ENCODE data around the gene ZNF503.

Gene ZNF503

DNA sequence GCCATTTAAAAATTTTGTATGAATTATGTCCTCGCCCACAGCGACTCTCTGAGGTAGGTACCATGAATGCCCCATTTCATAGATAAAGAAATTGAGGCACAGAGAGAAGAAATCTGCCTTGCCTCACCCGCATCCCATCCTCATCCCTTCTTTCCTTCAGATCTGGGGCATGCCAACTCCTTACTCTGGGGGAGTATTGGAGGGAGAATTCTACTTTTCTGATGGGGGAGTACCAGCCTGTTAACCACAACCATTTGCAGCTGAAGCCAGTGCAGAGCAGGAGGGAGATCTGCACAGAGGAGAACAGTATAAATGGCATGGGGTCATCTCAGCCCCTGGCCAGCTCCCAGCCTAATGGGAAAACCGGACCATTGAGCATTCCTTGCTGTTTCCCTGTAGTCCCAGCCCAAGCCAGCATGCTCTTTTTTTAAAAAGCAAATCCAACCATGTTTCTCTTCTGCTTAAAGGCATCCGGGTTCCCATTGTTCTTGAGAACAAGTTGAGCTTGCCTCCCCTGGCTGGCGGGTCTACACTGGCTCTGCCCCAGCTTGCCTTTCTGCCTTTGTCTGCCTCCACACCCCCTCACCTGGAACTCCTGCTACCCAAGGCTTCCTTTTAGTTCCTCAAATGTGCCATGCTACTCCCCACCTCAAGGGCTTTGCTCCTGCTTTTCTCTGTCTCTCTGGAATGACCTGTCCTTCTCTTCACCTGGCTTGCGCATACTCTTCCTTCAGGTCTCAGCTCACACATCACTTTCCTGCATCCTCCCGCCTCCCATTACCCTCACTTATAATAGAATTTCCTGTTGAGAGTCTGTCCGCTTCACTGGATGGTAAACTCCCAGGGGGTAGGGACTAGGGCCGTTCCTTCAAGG, 8.8 kb upstream of the ZNF503 start:
- TF ChIP-seq, protein P1, sequence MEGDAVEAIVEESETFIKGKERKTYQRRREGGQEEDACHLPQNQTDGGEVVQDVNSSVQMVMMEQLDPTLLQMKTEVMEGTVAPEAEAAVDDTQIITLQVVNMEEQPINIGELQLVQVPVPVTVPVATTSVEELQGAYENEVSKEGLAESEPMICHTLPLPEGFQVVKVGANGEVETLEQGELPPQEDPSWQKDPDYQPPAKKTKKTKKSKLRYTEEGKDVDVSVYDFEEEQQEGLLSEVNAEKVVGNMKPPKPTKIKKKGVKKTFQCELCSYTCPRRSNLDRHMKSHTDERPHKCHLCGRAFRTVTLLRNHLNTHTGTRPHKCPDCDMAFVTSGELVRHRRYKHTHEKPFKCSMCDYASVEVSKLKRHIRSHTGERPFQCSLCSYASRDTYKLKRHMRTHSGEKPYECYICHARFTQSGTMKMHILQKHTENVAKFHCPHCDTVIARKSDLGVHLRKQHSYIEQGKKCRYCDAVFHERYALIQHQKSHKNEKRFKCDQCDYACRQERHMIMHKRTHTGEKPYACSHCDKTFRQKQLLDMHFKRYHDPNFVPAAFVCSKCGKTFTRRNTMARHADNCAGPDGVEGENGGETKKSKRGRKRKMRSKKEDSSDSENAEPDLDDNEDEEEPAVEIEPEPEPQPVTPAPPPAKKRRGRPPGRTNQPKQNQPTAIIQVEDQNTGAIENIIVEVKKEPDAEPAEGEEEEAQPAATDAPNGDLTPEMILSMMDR (IDR thresholded peaks at IDR 0.05; ENCODE audit: low read depth, low read length, missing control alignments), result no peak
- no peak overlapping the region for H3K4me3 ChIP-seq (ENCODE audit: low read depth, low read length)
- no peak for DNase-seq (ENCODE audit: low read depth)

DNA sequence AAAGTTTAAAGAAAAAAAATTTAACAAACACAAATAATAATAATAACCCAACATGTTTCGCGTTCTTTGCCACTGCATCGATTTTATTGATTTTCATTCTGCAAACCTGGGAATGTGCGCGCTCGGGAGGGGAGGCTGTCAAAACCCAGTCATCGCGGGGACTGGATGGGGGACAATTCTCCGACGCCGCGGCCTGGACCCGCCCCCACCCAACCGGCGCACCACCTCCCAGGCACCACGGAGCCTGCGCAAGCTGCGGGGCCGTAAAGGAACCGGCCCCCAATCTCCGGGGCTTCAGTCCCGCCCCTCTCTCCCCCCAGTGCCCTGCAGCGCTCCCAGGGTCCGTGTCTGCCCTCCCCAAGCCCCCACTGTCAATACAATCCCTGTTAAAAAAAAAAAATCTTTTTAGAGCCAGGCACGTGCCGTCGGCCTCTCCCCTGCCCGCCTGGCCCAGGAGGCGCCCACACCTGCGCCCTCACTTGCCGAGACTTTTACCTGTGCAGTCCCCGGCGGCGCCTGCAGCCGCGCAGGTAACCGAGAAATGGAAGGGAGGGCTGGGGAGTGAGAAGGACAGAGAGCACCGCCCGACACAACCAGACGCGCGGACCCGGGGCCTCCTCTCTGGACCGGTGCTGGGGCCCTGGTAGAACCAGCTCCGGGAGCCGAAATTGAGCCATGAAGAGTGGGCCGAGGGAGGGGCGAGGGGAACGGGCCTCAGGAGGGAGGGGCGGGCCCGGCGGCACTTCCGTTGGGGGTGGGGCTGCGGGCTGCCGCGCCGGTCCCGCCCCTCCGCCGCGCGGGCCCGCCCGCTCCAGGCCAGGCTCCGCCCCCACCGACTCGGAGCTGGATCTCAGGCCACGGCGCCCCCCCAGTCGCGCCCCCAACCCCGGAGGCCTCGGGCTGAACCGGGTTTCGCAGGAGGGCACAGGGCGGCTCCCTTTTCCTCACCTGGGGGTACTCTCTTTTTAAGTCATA, 7.6 kb upstream of the ZNF503 start:
- peak overlapping the region; percentile 36 for H3K4me3 ChIP-seq (ENCODE audit: low read depth, low read length)
- TF ChIP-seq, protein P1 (IDR thresholded peaks at IDR 0.05; ENCODE audit: low read depth, low read length, missing control alignments), result no peak
- no peak for DNase-seq (ENCODE audit: low read depth)

DNA sequence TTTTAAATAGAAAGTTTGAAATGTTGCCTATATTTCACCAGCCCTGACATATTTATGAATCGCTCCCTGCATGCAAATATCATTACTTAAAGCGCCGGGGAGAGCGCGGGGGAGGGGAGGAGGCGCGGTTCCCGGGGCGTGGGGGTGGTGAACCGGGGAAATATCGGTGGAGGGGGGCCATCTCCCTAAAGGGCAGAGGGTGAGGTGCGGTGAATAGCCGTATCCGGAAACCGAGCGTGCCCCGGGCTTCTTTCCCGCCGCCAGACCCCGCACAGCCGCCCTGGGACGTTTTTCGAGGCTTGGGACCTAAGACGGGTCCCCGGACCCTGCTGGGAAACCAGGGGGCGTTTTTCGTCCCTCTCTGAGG, 6.9 kb upstream of the ZNF503 start:
- no peak overlapping the region for H3K4me3 ChIP-seq (ENCODE audit: low read depth, low read length)
- no peak for DNase-seq (ENCODE audit: low read depth)
- TF ChIP-seq, protein P1 (IDR thresholded peaks at IDR 0.05; ENCODE audit: low read depth, low read length, missing control alignments), result no peak

DNA sequence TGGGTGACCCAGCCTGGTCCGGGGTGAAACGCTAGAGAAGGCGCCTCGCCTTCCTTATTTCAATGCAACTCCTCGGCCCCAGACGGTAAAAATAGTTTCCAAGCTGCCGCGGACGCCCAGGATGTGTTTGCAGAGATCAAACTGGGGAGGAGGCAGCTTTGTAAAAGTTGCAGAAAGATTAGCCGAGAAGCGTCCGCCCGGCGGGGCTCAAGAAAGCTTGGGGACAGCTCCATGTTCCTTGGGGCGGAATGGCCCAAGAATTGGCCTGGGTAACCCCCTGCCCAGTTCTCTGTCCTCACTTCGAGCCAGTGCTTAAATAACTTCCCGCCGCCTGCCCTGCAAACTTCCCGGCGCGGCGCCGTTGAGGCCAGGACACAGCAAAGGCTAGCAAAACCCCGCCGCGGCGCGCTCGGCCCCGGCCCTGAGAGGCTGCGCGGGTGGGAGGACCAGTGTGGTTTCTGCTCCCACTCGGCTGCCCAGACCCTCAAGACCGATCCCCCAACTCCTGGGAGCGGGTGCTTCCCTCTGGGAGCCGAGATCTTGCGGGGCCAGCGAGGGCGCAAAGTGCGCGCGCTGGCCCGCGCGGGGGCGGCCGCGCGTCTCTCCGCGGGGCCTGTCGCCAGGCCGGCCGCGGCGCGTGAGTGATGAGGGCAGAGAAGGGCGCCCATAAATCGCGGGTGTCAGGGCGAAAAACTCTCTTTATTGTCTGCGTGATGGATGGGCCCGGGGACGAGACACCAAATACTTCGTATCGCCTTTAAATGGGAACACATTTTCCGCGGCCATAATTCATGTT, 6.3 kb upstream of the ZNF503 start:
- DNase-seq (ENCODE audit: low read depth), result no peak
- TF ChIP-seq, protein P1 (IDR thresholded peaks at IDR 0.05; ENCODE audit: low read depth, low read length, missing control alignments), result no peak
- H3K4me3 ChIP-seq (ENCODE audit: low read depth, low read length), result no peak overlapping the region

DNA sequence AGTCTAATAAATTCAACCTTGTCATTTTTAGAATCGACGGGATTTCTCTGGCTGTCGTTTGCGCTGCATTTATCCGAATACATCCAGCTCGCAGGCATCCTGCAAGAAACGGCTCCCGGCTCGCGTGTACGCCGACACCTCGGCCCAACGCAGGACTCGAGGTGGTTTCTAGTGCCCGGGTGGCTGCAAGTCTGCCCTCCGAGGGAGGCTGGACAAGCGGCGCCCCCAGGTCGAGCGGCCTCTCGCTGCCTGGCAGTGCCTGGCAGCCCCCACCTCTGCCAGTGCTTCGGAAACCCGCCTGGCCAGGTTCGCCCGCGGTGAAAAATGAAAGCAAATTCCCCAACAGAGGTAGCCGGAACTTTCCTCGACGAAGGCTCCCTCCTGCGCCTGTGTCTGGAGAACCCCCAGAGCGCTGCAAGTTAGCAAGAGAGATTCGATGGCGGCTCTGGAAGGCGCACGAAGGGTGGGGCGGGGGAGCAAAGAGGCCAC, 5.7 kb upstream of the ZNF503 start:
- no peak overlapping the region for H3K4me3 ChIP-seq (ENCODE audit: low read depth, low read length)
- DNase-seq (ENCODE audit: low read depth), result no peak
- TF ChIP-seq, protein P1 (IDR thresholded peaks at IDR 0.05; ENCODE audit: low read depth, low read length, missing control alignments), result no peak

DNA sequence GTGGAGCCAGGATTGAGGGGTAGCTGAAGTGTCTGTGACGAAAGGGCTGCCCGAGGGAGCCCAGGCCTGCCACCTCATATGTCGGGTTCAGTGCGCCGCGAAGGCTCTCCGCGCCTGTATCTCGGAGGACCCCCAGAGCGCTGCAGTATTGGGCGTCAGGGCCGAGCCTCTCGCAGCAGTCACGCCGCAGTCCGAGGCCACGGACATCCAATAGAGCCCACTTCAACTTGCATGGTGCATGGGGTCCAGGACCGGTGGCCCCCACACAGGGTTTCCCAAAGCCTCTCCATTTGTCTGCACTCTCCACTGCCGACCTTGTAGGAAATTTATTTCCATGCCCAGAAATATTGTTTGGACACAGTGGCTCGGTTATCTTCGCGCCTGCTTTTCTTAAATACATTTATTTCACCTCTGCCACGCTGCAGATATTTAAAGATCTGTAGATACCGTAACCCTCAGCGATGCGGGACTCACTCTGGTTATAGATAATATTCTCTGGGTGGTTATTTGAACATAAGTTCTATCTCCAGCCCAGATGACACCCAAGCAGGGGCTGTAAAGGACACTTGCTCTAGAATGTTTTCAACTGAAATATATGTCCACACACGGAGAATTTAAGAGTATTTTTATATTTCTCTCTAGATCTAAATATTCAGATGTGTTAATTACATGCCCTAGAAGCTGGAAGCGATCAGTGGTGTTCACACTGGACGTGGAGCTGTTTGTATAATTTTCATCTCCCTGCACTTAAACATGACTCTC, 5.1 kb upstream of the ZNF503 start:
- no peak for DNase-seq (ENCODE audit: low read depth)
- TF ChIP-seq, protein P1 (IDR thresholded peaks at IDR 0.05; ENCODE audit: low read depth, low read length, missing control alignments), result no peak
- no peak overlapping the region for H3K4me3 ChIP-seq (ENCODE audit: low read depth, low read length)
